ENCODE results near the gene NFIA.
A peak's percentile ranks its signal among the peaks of the same experiment; 100 is the strongest.

Gene NFIA

GRCh38 chr1:61085206-61085982 lies 3.0 kb downstream of the NFIA start:
- peak; percentile 7 for FAIRE-seq

- no peak for FAIRE-seq
These were observed 3.8 kb downstream of the NFIA start for GRCh38 chr1:61085983-61086644.

- FAIRE-seq, result no peak
These were observed 5.2 kb downstream of the NFIA start for GRCh38 chr1:61087571-61087970.

- no peak for FAIRE-seq
These were observed 6.0 kb downstream of the NFIA start for GRCh38 chr1:61088163-61088974.

GRCh38 chr1:61089338-61089737 lies 7.0 kb downstream of the NFIA start:
- FAIRE-seq, result no peak

- no peak for FAIRE-seq
These were observed 7.4 kb downstream of the NFIA start for GRCh38 chr1:61089741-61090140.

- FAIRE-seq, result no peak
These were observed 8.3 kb downstream of the NFIA start for GRCh38 chr1:61090546-61091202.

GRCh38 chr1:61091455-61091854 lies 9.1 kb downstream of the NFIA start:
- no peak for FAIRE-seq

- no peak for FAIRE-seq
These were observed 10.3 kb downstream of the NFIA start for GRCh38 chr1:61092642-61093041.

- no peak for FAIRE-seq
These were observed 11.3 kb downstream of the NFIA start for GRCh38 chr1:61093525-61094137.

GRCh38 chr1:61094677-61095469 lies 12.5 kb downstream of the NFIA start:
- no peak for FAIRE-seq

- FAIRE-seq, result no peak
These were observed 13.1 kb downstream of the NFIA start for GRCh38 chr1:61095470-61095812.

- no peak for FAIRE-seq
These were observed 15.0 kb downstream of the NFIA start for GRCh38 chr1:61097317-61097716.

- FAIRE-seq, result no peak
These were observed 15.4 kb downstream of the NFIA start for GRCh38 chr1:61097722-61098121.

- FAIRE-seq, result no peak
These were observed 16.0 kb downstream of the NFIA start for GRCh38 chr1:61098333-61098732.

- no peak for FAIRE-seq
These were observed 16.6 kb downstream of the NFIA start for GRCh38 chr1:61098906-61099437.

- FAIRE-seq, result no peak
These were observed 18.2 kb downstream of the NFIA start for GRCh38 chr1:61100578-61100977.

- FAIRE-seq, result no peak
These were observed 19.2 kb downstream of the NFIA start for GRCh38 chr1:61101536-61101935.

GRCh38 chr1:61102041-61102440 lies 19.7 kb downstream of the NFIA start:
- FAIRE-seq, result no peak

- FAIRE-seq, result no peak
These were observed 20.3 kb downstream of the NFIA start for GRCh38 chr1:61102621-61103020.

- FAIRE-seq, result no peak
These were observed 21.9 kb downstream of the NFIA start for GRCh38 chr1:61104220-61104671.

GRCh38 chr1:61107638-61108037 lies 25.3 kb downstream of the NFIA start:
- no peak for FAIRE-seq

Measured in TTC549 (cell line).